NCI-H460 (cell line): Measurements from ENCODE around the gene TMEM252. TPM values are rescaled to one million over a fixed set of nuclear protein-coding genes. Genes with fewer than 3 reads are reported as not detected.

Experiments used
- DNase-seq: peaks from one replicate; pipeline ENCODE4 v3.0.0-alpha.2; 2016; ENCODE audit warnings: low read depth; ENCODE audit errors: extremely low read depth
- total RNA-seq: library from RNA; depleted of rRNA; stranded (reverse); fragments of >200 nt; shearing (Covaris generic); gene quantifications from 2 replicates; pipeline ENCODE4 v1.2.3, GENCODE V29; 2014; rRNA removed

Gene TMEM252
- total RNA-seq, 1 experiment from 2014 or later, result not detected

DNA sequence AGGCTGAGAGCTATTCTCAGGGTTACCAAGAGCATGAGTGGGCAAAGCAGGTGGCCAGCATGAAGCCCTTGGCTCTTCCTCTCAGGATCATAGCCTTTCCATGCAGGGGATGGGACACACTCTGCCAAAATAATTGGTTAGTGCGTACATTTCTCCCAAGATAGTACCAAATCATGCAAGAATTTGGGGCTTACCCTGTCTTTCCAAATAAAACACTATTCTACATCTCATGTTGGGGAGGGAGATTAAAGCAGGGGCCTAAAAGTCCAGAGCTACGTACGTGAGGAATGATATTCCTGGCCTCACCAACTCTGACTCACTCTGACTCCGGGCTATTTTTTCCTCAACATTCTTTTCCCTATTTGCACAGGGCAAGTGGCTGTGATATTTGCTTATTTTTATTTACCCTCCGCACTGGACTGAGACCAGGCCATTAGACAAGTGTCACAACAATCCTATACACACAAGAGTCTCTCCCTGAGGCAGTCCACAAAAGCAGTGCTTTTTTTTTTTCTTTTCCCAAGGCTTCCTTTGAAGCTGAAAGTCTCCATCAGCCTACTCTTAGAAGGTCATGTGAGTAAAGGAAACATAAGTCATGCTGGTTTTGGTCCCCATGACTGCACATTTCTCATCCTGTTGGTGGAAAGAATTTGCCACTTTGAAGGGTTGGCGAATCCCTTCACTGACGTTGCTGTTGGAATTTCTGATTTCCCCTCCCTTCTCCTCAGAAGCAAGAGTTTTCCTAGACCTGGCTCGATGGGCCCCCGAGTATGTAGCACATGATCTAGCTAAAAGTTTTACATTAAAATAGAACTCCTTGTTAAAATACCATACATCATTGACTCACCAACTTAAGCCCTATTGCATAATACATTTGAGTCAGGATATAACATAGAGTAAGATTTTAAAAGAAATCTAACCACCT, 40.0 kb downstream of the TMEM252 start:
- DNase-seq, result peak; percentile 88

GRCh38 chr9:68498816-68499215, 41.9 kb downstream of the TMEM252 start:
- no peak for DNase-seq

DNA sequence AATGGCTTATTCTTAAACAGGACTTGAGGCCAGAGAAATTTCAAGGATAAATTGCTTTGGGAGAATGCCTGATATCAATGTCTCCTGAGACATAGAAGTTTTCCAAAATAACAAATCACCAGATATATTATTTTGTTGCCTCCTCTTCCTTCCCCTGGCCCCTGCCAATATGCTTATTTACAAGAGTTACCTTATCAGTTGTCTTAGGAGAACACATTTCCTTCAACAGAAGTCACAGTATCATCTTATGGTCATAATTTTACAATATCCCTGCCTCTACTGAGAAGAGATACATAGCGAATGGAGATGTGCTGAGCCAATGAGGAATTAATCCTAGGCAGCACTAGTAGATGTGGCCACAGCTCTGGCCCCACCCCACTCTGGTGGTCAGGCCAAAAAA, 43.1 kb downstream of the TMEM252 start:
- no peak for DNase-seq

GRCh38 chr9:68496356-68496755, 44.3 kb downstream of the TMEM252 start:
- DNase-seq, result no peak

DNA sequence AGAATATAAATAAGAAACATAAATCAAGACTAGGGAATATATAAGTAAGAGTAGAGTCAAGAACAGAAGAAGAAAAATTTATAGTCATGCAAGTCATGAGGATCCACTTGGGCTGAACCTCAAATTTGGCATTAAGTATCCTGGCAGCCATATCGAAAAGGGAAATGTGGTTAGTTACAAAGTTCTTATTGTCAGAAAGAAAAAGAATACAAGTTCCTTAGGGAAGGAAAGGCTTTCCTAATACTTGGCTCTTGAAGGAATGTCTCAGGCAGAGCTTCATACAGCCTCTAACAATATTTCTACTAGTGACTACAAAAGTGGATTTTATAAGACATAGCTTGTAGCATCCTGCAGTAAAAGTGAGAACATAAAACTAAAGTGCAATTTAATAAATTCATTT, 45.4 kb downstream of the TMEM252 start:
- no peak for DNase-seq

- DNase-seq, result no peak
Observed at GRCh38 chr9:68493958-68494577, 46.6 kb downstream of the TMEM252 start.

DNA sequence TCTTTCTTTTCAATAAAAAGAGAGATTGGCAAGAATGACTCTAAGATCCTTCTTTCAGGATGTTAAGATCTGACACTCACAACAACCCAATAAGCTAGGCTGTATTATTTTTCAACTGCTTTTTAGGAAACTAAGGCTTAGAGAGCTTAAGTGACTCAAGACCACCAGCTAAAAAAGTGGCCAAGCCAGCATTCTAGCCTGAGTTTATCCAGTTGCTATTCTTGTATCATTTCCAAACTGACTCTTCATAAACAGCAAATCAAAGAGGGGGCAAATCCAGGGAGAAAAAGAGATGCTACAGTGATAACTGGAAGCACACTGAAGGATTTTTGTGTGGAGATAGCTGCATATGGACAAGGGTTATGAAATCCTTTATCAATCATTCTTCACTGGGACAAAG, 47.1 kb downstream of the TMEM252 start:
- DNase-seq, result no peak

DNA sequence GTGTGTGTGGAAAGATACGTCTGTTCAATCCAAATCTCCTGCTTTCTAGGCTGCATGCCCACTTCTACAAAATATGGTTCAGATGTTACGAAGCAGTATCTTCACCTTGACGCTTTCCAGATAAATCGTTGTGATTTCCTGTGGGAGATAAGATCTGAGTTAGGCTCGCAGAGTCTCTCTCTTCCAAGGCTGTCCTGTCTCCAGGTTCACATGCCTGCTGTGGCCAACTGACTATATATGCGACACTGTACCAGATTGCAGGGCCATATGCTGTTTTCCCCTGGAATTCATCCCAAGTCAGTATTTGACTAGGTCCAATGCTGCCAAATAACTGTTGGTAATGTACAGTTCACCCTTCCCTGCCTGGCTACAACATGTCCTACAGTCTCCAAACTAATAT, 47.9 kb downstream of the TMEM252 start:
- no peak for DNase-seq

DNA sequence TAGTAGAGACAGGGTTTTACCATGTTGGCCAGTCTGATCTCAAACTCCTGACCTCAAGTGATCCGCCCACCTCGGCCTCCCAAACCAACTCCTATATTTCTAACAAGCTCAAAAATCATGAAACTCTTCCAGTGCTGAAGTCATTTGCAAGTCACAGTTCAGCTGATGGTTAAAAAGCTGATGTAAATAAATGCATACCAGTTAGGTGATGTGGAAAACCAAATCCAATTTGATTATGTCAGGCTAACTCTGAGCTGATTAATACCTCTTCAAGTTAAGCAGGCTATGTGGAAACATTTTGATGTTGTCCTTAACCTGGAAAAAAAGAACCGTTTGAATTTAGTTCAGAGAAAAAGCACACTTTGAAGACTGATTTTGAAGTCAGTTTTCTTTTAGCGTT, 51.0 kb downstream of the TMEM252 start:
- no peak for DNase-seq

DNA sequence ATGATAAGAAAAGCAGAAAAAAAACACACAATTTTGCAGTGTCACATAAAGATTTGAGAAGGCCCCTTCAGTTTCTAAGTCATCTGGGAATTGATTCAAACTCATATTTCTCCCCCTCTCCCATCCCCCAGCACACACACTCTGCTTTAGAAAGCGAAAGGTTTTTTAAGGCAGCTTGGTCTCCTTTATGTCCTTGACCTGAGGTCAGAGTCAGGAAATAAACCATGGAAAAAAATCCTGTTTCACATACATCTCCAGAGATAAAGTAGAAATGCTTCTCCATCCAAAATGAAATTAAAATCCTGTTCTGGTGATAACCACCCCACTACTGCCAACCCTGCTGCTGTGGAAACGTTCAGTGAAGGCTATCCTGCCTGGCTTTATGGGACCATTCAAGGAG, 52.6 kb downstream of the TMEM252 start:
- no peak for DNase-seq

Other genes starting within 250 kb of the TMEM252 start
- not detected in 2 replicates for gene FOXD4L3, start 238.0 kb downstream of the TMEM252 start, total RNA-seq
- 0.07 TPM in 1 of 2 replicates, not detected in the other for gene PGM5, start 184.3 kb downstream of the TMEM252 start, total RNA-seq
- gene PIP5K1B, start 164.4 kb upstream of the TMEM252 start, total RNA-seq, result 3.4 and 3.5 TPM in 2 replicates